Medulla oblongata (tissue), 1 donor: ENCODE data around the gene L3MBTL3.
A peak's percentile ranks its signal among the peaks of the same experiment; 100 is the strongest.
"Not testable (repeated sequence)": the region's sequence is repeated elsewhere in the genome, so short reads cannot be mapped to it uniquely, and the experiment has no call there.

ENCODE experiments used
- DNase-seq: peaks from one replicate; pipeline ENCODE4 v3.0.0-alpha.2; 2015; ENCODE audit errors: extremely low spot score

L3MBTL3 gene

GRCh38 chr6:130075879-130076460 lies 57.6 kb downstream of the L3MBTL3 start:
- no peak for DNase-seq

GRCh38 chr6:130076512-130076911 lies 58.1 kb downstream of the L3MBTL3 start:
- DNase-seq: no peak

- no peak for DNase-seq
Measured at GRCh38 chr6:130090796-130091195, 72.4 kb downstream of the L3MBTL3 start.

GRCh38 chr6:130093546-130093945 lies 75.2 kb downstream of the L3MBTL3 start:
- no peak for DNase-seq

- no peak for DNase-seq
Measured at GRCh38 chr6:130098317-130098716, 79.9 kb downstream of the L3MBTL3 start.

- no peak for DNase-seq
Measured at GRCh38 chr6:130099119-130099518, 80.7 kb downstream of the L3MBTL3 start.

- peak; percentile 21 for DNase-seq
Measured at GRCh38 chr6:130105996-130106704, 87.8 kb downstream of the L3MBTL3 start.

- DNase-seq: no peak
Measured at GRCh38 chr6:130107710-130108109, 89.3 kb downstream of the L3MBTL3 start.

- DNase-seq: no peak
Measured at GRCh38 chr6:130111031-130111430, 92.7 kb downstream of the L3MBTL3 start.

GRCh38 chr6:130113201-130113710 lies 94.9 kb downstream of the L3MBTL3 start:
- no peak for DNase-seq

GRCh38 chr6:130115036-130115435 lies 96.7 kb downstream of the L3MBTL3 start:
- peak; percentile 46 for DNase-seq

- DNase-seq: no peak
Measured at GRCh38 chr6:130116273-130116672, 97.9 kb downstream of the L3MBTL3 start.

- not testable (repeated sequence) for DNase-seq
Measured at GRCh38 chr6:130117187-130117701, 98.9 kb downstream of the L3MBTL3 start.

- DNase-seq: no peak
Measured at GRCh38 chr6:130118236-130118635, 99.9 kb downstream of the L3MBTL3 start.

- DNase-seq: no peak
Measured at GRCh38 chr6:130119211-130119610, 100.8 kb downstream of the L3MBTL3 start.

GRCh38 chr6:130120731-130121130 lies 102.3 kb downstream of the L3MBTL3 start:
- DNase-seq: no peak

GRCh38 chr6:130122243-130122642 lies 103.9 kb downstream of the L3MBTL3 start:
- DNase-seq: no peak

GRCh38 chr6:130127195-130127594 lies 108.8 kb downstream of the L3MBTL3 start:
- DNase-seq: no peak

GRCh38 chr6:130128326-130128725 lies 109.9 kb downstream of the L3MBTL3 start:
- no peak for DNase-seq

GRCh38 chr6:130129762-130130246 lies 111.4 kb downstream of the L3MBTL3 start:
- no peak for DNase-seq

GRCh38 chr6:130132286-130132701 lies 113.9 kb downstream of the L3MBTL3 start:
- no peak for DNase-seq

GRCh38 chr6:130134582-130134981 lies 116.2 kb downstream of the L3MBTL3 start:
- no peak for DNase-seq

GRCh38 chr6:130136798-130137197 lies 118.4 kb downstream of the L3MBTL3 start:
- DNase-seq: no peak
